ENCODE data around the gene TP53AIP1. TPM values are rescaled to one million over a fixed set of nuclear protein-coding genes. Genes with fewer than 3 reads are reported as not detected.

Gene TP53AIP1
- total RNA-seq, 1 donor from 2014 or later, result 0.24 TPM

DNA sequence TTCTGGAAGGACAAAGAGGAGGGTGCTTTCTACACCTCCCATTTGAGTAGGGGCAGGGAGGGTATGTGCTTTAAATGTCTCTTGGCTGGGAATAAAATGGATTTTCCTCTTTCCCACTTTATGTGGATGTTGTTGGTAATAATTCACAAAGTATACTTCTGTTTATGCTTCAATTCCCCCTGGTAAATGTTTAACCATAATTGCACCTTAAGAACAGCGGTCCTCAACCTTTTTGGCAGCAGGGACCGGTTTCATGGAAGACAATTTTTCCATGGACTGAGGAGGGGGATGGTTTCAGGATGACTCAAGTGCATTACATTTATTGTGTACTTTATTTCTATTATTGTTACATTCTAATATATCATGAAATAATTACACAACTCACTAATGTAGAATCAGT lies 4.0 kb upstream of the TP53AIP1 start:
- DNase-seq (ENCODE audit: extremely low spot score, unreplicated experiment), result no peak
- no peaks in the 10 kb centered on the region for H3K36me3 Mint-ChIP-seq
- no peak overlapping the region for H3K27ac Mint-ChIP-seq
- H3K4me1 Mint-ChIP-seq (ENCODE audit: unreplicated experiment), result peaks cover 12% of the 10 kb centered on the region
- TF ChIP-seq, protein P1, sequence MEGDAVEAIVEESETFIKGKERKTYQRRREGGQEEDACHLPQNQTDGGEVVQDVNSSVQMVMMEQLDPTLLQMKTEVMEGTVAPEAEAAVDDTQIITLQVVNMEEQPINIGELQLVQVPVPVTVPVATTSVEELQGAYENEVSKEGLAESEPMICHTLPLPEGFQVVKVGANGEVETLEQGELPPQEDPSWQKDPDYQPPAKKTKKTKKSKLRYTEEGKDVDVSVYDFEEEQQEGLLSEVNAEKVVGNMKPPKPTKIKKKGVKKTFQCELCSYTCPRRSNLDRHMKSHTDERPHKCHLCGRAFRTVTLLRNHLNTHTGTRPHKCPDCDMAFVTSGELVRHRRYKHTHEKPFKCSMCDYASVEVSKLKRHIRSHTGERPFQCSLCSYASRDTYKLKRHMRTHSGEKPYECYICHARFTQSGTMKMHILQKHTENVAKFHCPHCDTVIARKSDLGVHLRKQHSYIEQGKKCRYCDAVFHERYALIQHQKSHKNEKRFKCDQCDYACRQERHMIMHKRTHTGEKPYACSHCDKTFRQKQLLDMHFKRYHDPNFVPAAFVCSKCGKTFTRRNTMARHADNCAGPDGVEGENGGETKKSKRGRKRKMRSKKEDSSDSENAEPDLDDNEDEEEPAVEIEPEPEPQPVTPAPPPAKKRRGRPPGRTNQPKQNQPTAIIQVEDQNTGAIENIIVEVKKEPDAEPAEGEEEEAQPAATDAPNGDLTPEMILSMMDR (conservative IDR thresholded peaks at IDR 0.05), result no peak
- no peaks in the 10 kb centered on the region for H3K27me3 Mint-ChIP-seq
- H3K4me3 Mint-ChIP-seq, result no peak overlapping the region
- H3K9me3 Mint-ChIP-seq, result no peaks in the 10 kb centered on the region

DNA sequence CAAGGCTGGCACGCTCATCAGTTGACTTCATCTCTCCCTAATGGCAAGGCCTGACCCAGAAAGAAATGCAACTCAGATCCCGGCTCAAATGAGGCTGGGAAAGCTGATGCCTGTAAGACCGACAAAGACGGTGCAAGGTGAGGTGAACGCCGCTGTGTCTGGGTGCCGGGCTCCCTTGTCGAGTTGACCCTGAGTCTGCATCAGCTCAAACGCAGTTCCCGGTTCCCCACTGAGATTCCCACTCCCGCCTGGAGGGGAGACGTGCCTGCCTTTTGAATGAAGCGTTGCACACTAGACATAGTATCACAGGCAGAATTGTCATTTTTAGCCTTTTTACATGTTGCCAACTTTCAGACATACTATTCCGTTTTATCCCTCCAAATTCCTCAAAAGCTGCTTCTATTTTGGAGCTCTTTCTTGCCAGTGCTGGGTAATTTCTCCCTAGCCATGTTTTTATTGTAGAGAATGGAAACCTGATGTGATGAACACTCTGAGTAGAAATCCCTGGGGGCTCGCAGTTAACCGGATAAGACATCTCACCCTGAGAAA lies 831 bp upstream of the TP53AIP1 start:
- Mint-ChIP-seq H3K36me3 (no peaks in the 10 kb centered on the region), H3K4me1 (ENCODE audit: unreplicated experiment) (peaks cover 12% of the 10 kb centered on the region), H3K9me3 (no peaks in the 10 kb centered on the region), H3K27me3 (no peaks in the 10 kb centered on the region), H3K4me3 (no peak overlapping the region), H3K27ac (no peak overlapping the region)
- TF ChIP-seq, protein P1 (conservative IDR thresholded peaks at IDR 0.05), result no peak
- no peak for DNase-seq (ENCODE audit: extremely low spot score, unreplicated experiment)

DNA sequence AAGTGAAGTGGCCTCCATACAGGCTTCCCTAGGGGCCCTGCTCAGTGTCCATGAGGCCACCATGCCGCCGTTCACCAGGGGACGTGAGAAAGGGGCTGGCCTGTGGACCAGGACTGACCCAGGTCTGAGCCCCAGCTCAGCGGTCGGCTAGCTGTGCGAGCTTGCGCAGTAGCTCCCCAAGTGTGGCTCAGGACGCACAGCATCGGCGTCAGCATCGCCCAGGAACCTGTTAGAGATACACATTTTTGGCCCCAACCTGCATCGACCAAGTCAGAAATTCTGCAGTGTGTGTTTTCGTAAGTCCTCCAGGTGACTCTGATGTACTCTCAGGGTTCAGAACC lies 429 bp downstream of the TP53AIP1 start:
- TF ChIP-seq, protein P1 (conservative IDR thresholded peaks at IDR 0.05), result no peak
- H3K36me3 Mint-ChIP-seq, result no peaks in the 10 kb centered on the region

DNA sequence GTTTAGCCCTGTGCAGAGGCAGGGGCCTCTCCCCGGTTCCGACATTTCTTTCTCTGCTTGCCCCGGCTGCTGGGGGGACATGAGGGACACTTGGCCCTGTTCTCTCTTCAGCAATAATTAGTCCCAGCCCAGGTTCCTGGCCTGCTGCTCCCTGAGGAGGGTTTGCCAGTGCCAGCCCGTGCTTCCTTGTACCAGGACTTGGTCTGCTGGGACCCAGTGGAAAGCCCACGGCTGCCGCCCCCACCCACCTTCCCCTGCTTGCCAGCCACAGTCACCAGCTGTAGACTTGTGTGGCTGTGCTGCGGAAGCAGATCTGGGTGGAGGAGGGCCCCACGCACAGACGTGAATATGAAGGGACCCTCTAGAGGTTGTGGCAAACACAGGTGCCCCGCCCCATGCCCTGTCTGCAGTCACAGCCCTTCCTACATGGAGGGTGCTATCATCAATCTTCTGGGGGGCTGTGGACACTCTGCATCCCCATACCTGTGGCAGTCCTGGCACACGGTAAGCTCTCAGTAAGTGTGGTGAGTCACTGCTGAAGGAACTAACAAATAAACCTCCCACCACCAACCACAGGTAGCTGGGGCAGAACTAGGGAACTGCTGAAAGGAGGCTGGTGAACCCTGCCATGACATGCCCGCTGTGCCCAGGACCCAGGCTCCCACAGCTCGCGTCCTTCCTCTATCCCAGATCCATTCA lies 949 bp downstream of the TP53AIP1 start:
- H3K36me3 Mint-ChIP-seq, result no peaks in the 10 kb centered on the region
- no peak overlapping the region for H3K27ac Mint-ChIP-seq
- H3K4me3 Mint-ChIP-seq, result no peak overlapping the region
- no peaks in the 10 kb centered on the region for H3K9me3 Mint-ChIP-seq
- H3K27me3 Mint-ChIP-seq, result peaks cover 3% of the 10 kb centered on the region
- DNase-seq (ENCODE audit: extremely low spot score, unreplicated experiment), result no peak
- peaks cover 17% of the 10 kb centered on the region for H3K4me1 Mint-ChIP-seq (ENCODE audit: unreplicated experiment)
- TF ChIP-seq, protein P1 (conservative IDR thresholded peaks at IDR 0.05), result no peak

More for the DNA sequence above, 429 bp downstream of the TP53AIP1 start:
- Mint-ChIP-seq H3K4me1 (ENCODE audit: unreplicated experiment) (peaks cover 16% of the 10 kb centered on the region), H3K4me3 (no peak overlapping the region), H3K9me3 (no peaks in the 10 kb centered on the region), H3K27me3 (peaks cover 3% of the 10 kb centered on the region), H3K27ac (no peak overlapping the region)
- DNase-seq (ENCODE audit: extremely low spot score, unreplicated experiment), result no peak

DNA sequence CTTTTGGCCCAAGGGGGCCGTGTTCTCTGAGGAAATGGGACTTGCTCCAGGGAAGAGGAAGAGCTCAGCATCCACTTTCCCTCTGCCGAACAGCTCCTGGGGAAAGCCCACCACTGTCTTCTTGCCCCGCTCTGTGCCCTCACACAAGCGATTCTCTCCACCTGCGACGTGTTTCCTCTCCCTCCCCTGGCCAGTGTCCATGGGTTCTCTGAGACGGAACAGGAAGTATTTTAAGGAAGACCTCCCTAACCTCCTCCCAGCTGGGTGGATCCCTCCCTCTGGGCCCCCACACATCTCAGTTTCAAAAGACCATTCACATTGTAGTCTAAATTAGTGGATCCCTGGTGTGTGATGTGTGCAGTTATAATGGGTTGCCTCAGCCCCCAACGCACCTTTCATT lies 1.6 kb downstream of the TP53AIP1 start:
- peaks cover 17% of the 10 kb centered on the region for H3K4me1 Mint-ChIP-seq (ENCODE audit: unreplicated experiment)
- H3K4me3 Mint-ChIP-seq, result no peak overlapping the region
- H3K9me3 Mint-ChIP-seq, result no peaks in the 10 kb centered on the region
- no peaks in the 10 kb centered on the region for H3K36me3 Mint-ChIP-seq
- no peak overlapping the region for H3K27ac Mint-ChIP-seq
- DNase-seq (ENCODE audit: extremely low spot score, unreplicated experiment), result no peak
- TF ChIP-seq, protein P1 (conservative IDR thresholded peaks at IDR 0.05), result no peak
- H3K27me3 Mint-ChIP-seq, result peaks cover 3% of the 10 kb centered on the region
